Neural progenitor cell (in vitro differentiated cells): Measurements from ENCODE around the gene MACROD2.

Experiments
- EZH2 ChIP-seq: fragments of 200-600 bp; sonication (generic); IDR thresholded peaks from 2 replicates; pipeline ENCODE4 v1.6.1; 2017; ENCODE audit warnings: antibody characterized with exemption, mild to moderate bottlenecking, moderate library complexity
- TF ChIP-seq, protein P1 (sequence below): fragments of 200-600 bp; sonication (generic); IDR thresholded peaks from 2 replicates; pipeline ENCODE4 v1.5.1; 2017; ENCODE audit warnings: antibody characterized with exemption, mild to moderate bottlenecking

DNA sequence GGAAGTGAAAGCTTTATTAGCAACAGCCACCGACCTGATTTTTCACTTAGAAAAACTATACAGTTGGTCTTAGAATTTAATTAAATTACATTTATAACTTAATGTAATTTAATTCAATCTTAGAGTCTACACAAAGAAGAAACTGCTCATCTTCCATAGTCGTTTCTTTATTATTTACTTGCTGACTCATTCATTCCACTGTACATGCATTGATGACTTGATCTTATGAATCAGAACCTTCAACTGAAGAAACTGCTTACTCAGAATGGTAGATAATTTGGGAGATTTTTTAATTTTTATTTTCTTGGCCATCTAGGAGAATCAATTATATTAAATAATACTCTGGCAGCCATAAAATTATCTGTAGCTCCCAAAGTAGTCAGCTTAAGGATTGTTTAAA lies 1363.7 kb downstream of the MACROD2 start:
- TF ChIP-seq EZH2, result no peak
- TF ChIP-seq, protein P1, sequence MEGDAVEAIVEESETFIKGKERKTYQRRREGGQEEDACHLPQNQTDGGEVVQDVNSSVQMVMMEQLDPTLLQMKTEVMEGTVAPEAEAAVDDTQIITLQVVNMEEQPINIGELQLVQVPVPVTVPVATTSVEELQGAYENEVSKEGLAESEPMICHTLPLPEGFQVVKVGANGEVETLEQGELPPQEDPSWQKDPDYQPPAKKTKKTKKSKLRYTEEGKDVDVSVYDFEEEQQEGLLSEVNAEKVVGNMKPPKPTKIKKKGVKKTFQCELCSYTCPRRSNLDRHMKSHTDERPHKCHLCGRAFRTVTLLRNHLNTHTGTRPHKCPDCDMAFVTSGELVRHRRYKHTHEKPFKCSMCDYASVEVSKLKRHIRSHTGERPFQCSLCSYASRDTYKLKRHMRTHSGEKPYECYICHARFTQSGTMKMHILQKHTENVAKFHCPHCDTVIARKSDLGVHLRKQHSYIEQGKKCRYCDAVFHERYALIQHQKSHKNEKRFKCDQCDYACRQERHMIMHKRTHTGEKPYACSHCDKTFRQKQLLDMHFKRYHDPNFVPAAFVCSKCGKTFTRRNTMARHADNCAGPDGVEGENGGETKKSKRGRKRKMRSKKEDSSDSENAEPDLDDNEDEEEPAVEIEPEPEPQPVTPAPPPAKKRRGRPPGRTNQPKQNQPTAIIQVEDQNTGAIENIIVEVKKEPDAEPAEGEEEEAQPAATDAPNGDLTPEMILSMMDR, result no peak
